ENCODE results near the gene SYT5.

DNA sequence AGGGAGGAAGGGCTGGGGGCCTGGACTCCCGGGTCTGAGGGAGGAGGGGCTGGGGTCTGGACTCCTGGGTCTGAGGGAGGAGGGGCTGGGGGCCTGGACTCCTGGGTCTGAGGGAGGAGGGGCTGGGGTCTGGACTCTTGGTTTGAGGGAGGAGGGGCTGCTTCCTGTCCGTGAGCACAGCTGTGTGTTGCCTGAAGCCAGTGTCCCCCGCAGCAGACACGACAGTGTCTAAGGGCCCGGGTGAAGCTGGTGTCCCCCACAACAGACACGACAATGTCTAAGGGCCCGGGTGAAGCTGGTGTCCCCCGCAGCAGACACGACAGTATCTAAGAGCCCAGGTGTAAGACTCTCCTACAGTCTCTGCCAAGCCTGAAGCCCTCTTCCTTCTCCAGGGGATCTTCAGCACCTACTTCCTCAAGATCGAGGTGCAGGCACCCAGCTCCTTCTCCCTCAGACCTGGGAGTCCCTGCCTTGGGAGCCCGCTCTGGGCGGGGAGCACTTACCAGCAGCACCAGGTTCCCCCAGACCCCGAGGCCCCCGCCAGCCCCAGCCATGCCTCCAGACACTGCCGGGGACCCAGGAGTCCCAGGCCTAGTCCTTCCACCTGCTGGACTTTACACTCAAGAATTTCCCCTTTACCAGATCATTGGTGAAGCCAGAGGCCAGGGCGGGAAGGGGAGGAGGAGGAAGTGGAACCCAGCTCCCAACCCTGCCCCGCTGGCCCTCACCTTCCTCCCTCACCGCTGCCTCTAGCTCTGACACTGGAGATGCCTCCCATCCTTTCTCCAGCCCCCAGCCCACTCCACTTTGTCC, 29.0 kb upstream of the SYT5 start, which contains the start of gene PTPRH:
- TF ChIP-seq, protein P1, sequence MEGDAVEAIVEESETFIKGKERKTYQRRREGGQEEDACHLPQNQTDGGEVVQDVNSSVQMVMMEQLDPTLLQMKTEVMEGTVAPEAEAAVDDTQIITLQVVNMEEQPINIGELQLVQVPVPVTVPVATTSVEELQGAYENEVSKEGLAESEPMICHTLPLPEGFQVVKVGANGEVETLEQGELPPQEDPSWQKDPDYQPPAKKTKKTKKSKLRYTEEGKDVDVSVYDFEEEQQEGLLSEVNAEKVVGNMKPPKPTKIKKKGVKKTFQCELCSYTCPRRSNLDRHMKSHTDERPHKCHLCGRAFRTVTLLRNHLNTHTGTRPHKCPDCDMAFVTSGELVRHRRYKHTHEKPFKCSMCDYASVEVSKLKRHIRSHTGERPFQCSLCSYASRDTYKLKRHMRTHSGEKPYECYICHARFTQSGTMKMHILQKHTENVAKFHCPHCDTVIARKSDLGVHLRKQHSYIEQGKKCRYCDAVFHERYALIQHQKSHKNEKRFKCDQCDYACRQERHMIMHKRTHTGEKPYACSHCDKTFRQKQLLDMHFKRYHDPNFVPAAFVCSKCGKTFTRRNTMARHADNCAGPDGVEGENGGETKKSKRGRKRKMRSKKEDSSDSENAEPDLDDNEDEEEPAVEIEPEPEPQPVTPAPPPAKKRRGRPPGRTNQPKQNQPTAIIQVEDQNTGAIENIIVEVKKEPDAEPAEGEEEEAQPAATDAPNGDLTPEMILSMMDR (IDR thresholded peaks at IDR 0.05), result no peak
- TF ChIP-seq POLR2A (IDR thresholded peaks at IDR 0.05), result no peak
